ENCODE measurements around the gene MAPK14.

GRCh38 chr6:36115412-36115811, 87.8 kb downstream of the MAPK14 start:
- TF ChIP-seq, protein P1, sequence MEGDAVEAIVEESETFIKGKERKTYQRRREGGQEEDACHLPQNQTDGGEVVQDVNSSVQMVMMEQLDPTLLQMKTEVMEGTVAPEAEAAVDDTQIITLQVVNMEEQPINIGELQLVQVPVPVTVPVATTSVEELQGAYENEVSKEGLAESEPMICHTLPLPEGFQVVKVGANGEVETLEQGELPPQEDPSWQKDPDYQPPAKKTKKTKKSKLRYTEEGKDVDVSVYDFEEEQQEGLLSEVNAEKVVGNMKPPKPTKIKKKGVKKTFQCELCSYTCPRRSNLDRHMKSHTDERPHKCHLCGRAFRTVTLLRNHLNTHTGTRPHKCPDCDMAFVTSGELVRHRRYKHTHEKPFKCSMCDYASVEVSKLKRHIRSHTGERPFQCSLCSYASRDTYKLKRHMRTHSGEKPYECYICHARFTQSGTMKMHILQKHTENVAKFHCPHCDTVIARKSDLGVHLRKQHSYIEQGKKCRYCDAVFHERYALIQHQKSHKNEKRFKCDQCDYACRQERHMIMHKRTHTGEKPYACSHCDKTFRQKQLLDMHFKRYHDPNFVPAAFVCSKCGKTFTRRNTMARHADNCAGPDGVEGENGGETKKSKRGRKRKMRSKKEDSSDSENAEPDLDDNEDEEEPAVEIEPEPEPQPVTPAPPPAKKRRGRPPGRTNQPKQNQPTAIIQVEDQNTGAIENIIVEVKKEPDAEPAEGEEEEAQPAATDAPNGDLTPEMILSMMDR (IDR thresholded peaks at IDR 0.05; ENCODE audit: low read depth, low read length, poor library complexity, severe bottlenecking) = no peak
- no peak for TF ChIP-seq EZH2phosphoT487 (IDR thresholded peaks at IDR 0.05; ENCODE audit: borderline replicate concordance, low read length)
